ENCODE data around the gene ADRB1.

DNA sequence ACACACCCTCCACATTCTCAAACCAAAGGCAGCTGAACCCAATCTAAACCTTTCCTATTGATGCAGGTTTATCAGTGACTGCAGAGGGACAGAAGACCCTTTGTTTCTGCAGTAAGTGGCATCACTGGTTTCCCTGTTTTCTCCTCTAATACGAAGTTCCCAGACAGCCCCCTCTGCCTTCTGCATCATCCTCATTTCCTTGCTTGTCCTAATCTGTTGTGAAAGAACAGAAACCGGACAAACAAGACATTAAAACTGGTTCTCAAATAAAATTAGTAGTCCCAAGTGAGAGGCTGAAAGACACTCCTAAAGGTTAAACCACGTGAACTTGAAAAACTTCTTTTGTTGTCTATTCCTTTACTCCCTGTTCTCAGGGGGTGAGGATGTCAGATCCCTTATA is 10.1 kb upstream of the ADRB1 start:
- TF ChIP-seq, protein P1, sequence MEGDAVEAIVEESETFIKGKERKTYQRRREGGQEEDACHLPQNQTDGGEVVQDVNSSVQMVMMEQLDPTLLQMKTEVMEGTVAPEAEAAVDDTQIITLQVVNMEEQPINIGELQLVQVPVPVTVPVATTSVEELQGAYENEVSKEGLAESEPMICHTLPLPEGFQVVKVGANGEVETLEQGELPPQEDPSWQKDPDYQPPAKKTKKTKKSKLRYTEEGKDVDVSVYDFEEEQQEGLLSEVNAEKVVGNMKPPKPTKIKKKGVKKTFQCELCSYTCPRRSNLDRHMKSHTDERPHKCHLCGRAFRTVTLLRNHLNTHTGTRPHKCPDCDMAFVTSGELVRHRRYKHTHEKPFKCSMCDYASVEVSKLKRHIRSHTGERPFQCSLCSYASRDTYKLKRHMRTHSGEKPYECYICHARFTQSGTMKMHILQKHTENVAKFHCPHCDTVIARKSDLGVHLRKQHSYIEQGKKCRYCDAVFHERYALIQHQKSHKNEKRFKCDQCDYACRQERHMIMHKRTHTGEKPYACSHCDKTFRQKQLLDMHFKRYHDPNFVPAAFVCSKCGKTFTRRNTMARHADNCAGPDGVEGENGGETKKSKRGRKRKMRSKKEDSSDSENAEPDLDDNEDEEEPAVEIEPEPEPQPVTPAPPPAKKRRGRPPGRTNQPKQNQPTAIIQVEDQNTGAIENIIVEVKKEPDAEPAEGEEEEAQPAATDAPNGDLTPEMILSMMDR (conservative IDR thresholded peaks at IDR 0.05; ENCODE audit: low read depth, low read length): no peak
- no peak for TF ChIP-seq EZH2phosphoT487 (IDR thresholded peaks at IDR 0.05; ENCODE audit: borderline replicate concordance, low read length)
- no peak for TF ChIP-seq EZH2 (IDR thresholded peaks at IDR 0.05; ENCODE audit: low read length, unreplicated experiment)
